Peyer's patch (tissue), 4 donors: ENCODE measurements around the gene PLXNA4. TPM values are rescaled to one million over a fixed set of nuclear protein-coding genes. Genes with fewer than 3 reads are reported as not detected.

ENCODE experiments used
- DNase-seq, 3 donors: peaks; one replicate each; pipeline ENCODE4 v3.0.0-alpha.2; 2017 to 2019
- H3K27ac ChIP-seq, 4 donors: fragments of 200-600 bp; sonication (generic); one replicate each; pipeline ENCODE4 v1.5.1; 2016 to 2019
- H3K27me3 ChIP-seq, 2 donors: fragments of 200-600 bp; sonication (generic); one replicate each; pipeline ENCODE4 v1.5.1; 2019
- H3K36me3 ChIP-seq, 3 donors: fragments of 200-600 bp; sonication (generic); one replicate each; pipeline ENCODE4 v1.5.1; 2016 to 2019
- H3K4me1 ChIP-seq, 4 donors: fragments of 200-600 bp; sonication (generic); one replicate each; pipeline ENCODE4 v1.5.1; 2016 to 2019
- H3K4me3 ChIP-seq, 4 donors: fragments of 200-600 bp; sonication (generic); 1 replicate in 3 of 4; 2 replicates in 1 of 4; pipeline ENCODE4 v1.5.1; 2016 to 2019; ENCODE audit warnings: mild to moderate bottlenecking in 1 of 4
- H3K9me3 ChIP-seq, 4 donors: fragments of 200-600 bp; sonication (generic); one replicate each; pipeline ENCODE4 v1.5.1; 2016 to 2019; ENCODE audit warnings: mild to moderate bottlenecking in 1 of 4
- POLR2A ChIP-seq, 2 donors: fragments of 450-650 bp; IDR thresholded peaks; one replicate each; pipeline ENCODE4 v1.5.1; 2017; ENCODE audit warnings: antibody characterized with exemption in 2 of 2, mild to moderate bottlenecking in 2 of 2, moderate library complexity in 2 of 2
- total RNA-seq, 4 donors: library from RNA; depleted of rRNA; stranded (reverse); fragments of >200 nt; gene quantifications; one replicate each; pipeline ENCODE4 v1.1.0, GENCODE V29; 2016
- TF ChIP-seq, protein P1 (sequence below), 6 experiments: fragments of 450-650 bp in 4 of 6; fragments of 200-600 bp in 2 of 6; sonication (generic) in 1 of 6; IDR thresholded peaks; one replicate each; pipeline ENCODE4 v1.5.1; 2017 to 2019; ENCODE audit warnings: antibody characterized with exemption in 6 of 6, mild to moderate bottlenecking in 3 of 6, moderate library complexity in 1 of 6

Gene PLXNA4
- total RNA-seq, 4 donors from 2014 or later: 1.4 to 3.8 (median 3.0) TPM

DNA sequence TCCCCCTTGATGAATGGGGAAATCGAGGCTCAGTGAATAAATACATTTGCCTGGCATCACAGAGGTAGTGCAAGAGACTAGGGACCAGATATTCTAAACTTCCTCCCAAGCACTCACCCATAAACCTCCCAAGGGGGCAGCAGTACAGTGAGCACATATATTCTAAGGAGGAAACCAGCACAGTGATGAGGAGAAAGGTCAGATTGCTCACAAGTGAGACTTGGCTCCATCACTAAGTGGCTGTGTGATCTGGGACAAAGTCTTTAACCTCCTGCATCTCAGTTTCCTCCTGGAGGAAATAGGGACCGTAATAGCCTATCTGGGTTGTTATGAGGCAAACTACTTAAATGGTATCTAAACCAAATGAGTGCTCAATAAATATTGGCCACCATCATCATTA lies 4.3 kb downstream of the PLXNA4 start:
- TF ChIP-seq POLR2A (IDR thresholded peaks at IDR 0.05): no peak
- TF ChIP-seq, protein P1, sequence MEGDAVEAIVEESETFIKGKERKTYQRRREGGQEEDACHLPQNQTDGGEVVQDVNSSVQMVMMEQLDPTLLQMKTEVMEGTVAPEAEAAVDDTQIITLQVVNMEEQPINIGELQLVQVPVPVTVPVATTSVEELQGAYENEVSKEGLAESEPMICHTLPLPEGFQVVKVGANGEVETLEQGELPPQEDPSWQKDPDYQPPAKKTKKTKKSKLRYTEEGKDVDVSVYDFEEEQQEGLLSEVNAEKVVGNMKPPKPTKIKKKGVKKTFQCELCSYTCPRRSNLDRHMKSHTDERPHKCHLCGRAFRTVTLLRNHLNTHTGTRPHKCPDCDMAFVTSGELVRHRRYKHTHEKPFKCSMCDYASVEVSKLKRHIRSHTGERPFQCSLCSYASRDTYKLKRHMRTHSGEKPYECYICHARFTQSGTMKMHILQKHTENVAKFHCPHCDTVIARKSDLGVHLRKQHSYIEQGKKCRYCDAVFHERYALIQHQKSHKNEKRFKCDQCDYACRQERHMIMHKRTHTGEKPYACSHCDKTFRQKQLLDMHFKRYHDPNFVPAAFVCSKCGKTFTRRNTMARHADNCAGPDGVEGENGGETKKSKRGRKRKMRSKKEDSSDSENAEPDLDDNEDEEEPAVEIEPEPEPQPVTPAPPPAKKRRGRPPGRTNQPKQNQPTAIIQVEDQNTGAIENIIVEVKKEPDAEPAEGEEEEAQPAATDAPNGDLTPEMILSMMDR (IDR thresholded peaks at IDR 0.05): no peak
- Histone ChIP-seq H3K9me3 (no peaks in the 10 kb centered on the region), H3K27ac (no peak overlapping the region), H3K27me3 (no peaks in the 10 kb centered on the region), H3K4me1 (peaks cover 0 to 15% (median 0%) of the 10 kb centered on the region in 4 donors), H3K36me3 (no peaks in the 10 kb centered on the region), H3K4me3 (no peak overlapping the region)
- DNase-seq: no peak

DNA sequence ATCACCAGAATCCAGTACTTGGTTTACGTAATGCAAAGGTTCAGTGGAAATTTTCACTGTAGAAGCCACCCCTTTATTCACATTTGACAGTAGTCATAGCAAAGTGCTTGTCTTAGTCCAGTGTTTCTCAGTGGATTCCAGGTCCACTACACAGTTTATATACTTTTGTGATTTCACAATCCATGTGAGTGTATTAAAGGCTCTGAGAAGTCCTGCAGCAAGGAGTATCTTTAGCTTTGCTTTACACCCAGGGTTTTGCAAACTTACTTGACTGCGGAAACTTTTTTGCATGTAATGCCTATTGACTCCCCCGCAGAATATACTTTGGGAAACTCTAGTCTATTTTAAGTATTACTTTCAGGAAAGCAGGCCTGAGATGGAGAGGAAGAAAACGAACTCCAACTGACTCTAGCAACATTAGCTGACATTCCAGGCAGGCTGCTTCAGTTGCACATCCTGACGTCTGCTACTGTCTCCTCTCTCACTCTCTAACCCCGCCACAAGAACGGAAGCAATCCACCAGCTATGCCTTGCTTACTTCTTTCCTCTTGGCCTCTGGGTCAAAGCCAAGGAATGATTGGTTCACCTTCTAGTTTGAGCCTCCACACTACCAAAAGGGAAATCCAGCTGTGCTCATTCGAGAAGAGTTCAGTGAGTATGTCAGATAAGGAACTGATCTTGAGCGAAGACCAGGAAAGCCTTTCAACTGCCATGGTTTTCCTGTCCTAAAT lies 6.2 kb downstream of the PLXNA4 start:
- H3K27me3 ChIP-seq: no peaks in the 10 kb centered on the region

DNA sequence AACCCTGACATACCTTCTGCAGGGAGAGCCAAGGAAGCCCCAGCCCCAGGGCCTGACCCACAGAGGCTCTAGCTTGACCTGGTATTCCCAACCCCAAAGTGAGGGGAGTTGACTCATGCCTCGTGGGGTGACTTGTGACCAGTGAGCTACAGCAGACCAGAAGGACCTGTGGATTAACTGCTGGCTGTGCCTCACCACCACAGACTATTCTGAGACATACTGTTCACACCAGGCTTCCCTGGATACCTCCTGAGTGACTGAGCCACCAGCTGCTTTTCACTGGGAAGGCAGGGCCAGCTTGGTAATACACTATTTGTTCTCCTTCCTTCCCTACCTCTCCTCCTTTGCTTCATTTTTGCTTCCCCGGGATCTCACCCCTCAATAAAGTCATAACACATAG lies 7.3 kb downstream of the PLXNA4 start:
- Histone ChIP-seq H3K9me3 (no peaks in the 10 kb centered on the region), H3K4me3 (no peak overlapping the region), H3K36me3 (no peaks in the 10 kb centered on the region), H3K4me1 (no peaks in the 10 kb centered on the region), H3K27ac (no peak overlapping the region), H3K27me3 (no peaks in the 10 kb centered on the region)
- no peak for DNase-seq
- TF ChIP-seq, protein P1 (IDR thresholded peaks at IDR 0.05): no peak
- no peak for TF ChIP-seq POLR2A (IDR thresholded peaks at IDR 0.05)

More for the DNA sequence above, 6.2 kb downstream of the PLXNA4 start:
- Histone ChIP-seq H3K4me1 (no peaks in the 10 kb centered on the region), H3K36me3 (no peaks in the 10 kb centered on the region), H3K9me3 (no peaks in the 10 kb centered on the region), H3K4me3 (no peak overlapping the region), H3K27ac (no peak overlapping the region)
- TF ChIP-seq, protein P1 (IDR thresholded peaks at IDR 0.05): no peak
- no peak for TF ChIP-seq POLR2A (IDR thresholded peaks at IDR 0.05)
- DNase-seq: no peak

DNA sequence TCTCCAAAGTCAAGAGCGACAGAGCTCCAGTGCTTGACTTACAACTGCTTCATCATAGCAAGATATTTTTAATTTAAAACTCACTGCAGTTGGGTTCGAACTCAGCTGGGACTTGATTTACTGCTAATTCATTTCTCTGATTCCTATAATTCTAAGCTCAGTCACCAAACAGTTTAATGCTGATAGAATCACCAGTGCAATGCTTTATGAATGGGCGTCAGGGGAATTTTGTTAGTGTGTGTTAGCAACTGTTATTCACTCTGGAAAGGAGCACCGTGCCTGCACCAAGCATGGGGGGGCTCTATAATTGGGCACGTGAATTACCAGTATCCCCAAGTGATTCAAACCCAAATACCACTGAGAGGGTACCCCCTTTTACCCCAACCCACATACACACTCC lies 10.4 kb downstream of the PLXNA4 start:
- Histone ChIP-seq H3K36me3 (no peaks in the 10 kb centered on the region), H3K4me1 (no peaks in the 10 kb centered on the region), H3K27ac (no peak overlapping the region), H3K4me3 (no peak overlapping the region), H3K27me3 (no peaks in the 10 kb centered on the region), H3K9me3 (no peaks in the 10 kb centered on the region)
- TF ChIP-seq, protein P1 (IDR thresholded peaks at IDR 0.05): no peak
- no peak for TF ChIP-seq POLR2A (IDR thresholded peaks at IDR 0.05)
- DNase-seq: no peak

DNA sequence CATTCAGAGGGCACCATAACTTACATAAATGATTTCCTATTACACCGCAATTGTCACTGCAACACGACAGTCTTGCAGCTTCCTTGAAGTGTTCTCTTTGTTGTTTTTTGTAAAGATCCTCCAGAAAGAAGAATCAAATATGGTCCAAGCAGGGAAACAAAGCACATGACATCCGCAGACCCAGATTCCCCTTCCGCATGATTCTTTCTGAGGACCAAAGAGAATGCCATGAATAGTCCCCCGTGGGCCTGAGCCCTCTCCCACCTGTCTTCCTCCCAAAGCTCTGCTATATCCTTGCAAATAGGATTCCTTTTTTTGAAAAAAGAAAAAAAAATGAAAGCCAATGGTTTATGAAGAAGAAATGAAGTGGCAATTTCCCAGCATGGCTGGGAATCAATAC lies 10.8 kb downstream of the PLXNA4 start:
- no peaks in the 10 kb centered on the region for H3K9me3 ChIP-seq
- H3K27ac ChIP-seq: no peak overlapping the region
- H3K4me3 ChIP-seq: no peak overlapping the region
- no peaks in the 10 kb centered on the region for H3K4me1 ChIP-seq
- H3K36me3 ChIP-seq: no peaks in the 10 kb centered on the region
- no peak for DNase-seq
- TF ChIP-seq POLR2A (IDR thresholded peaks at IDR 0.05): no peak
- TF ChIP-seq, protein P1 (IDR thresholded peaks at IDR 0.05): no peak
- H3K27me3 ChIP-seq: no peaks in the 10 kb centered on the region
